ENCODE results near the gene NOVA1.

NOVA1 gene

DNA sequence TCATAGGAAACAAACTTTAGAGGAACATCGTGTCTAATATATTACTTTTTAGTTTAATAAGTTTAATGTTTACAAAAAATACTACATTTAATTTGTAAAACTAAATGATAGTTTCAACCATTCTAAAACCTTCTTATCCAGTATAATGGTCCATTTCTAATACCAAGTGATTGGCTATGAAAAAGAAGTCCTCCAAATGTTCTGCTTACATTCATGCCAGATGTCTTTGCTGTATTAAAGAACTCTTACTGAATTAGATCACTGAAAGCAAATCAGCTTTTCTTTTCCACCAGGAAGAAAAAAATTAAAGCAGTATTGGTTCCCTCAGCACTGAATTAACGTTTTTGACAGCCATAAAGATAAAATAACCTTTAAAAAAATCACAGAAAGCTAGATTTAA lies 3.7 kb downstream of the NOVA1 start:
- in situ Hi-C loops (cut with MboI; ENCODE audit: low sequenced_read_pairs): no loop called here

DNA sequence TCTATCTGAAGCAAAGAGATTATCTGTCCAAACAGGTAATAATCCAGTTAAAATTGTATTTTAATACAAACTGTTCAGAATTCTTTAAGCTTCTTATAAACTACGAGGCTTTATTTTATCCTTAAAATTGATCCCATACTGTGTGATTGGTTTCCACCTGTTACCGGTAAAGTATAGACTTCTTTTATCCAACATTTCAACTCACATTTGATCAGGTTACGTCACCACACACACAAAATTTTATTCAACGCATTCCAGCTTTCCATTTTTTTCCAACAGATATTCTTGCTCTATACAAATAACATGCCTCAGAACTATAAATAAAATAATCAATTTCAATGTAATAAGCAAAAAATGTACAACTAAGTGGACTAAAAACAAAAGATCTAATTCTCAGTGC lies 4.5 kb downstream of the NOVA1 start:
- in situ Hi-C loops (cut with MboI; ENCODE audit: low sequenced_read_pairs): no loop called here

DNA sequence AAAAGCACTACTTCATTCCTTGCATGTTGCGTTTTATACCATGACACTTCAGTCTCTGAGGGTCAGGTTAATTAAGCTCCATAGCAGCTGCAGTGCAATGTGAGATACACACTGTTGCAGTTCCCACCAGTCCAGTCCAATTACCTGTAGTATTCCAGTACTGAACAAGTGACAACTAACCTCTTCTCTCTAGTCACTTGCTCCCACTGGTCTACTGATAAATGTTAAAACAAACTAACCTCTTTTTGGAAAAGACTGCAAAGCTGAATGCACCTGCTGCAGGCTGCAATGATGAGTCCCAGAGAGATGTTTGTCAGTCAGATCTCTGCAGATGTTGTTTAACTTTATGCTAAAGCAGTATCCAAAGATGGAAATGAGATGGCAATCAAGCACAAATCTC lies 7.9 kb downstream of the NOVA1 start:
- in situ Hi-C loops (cut with MboI; ENCODE audit: low sequenced_read_pairs): no loop called here

DNA sequence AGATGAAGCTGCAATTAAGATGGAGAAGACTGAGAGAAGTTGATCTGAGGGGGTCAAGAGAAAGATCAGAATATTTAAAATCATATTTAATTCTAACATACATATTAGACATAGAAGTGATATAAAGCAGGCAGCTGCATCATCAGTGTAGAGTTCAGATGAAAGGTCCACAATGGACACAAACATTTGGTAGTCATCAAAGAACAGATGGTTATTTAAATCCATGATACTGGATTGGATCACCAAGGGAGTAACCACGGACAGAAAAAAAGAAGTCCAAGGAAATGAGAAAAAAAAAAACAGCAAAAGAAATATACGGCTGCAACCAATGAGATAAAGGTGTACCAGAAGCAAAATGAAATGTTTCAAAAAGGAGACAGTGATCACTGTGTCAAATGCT lies 20.1 kb downstream of the NOVA1 start:
- in situ Hi-C loops (cut with MboI; ENCODE audit: low sequenced_read_pairs): no loop called here

DNA sequence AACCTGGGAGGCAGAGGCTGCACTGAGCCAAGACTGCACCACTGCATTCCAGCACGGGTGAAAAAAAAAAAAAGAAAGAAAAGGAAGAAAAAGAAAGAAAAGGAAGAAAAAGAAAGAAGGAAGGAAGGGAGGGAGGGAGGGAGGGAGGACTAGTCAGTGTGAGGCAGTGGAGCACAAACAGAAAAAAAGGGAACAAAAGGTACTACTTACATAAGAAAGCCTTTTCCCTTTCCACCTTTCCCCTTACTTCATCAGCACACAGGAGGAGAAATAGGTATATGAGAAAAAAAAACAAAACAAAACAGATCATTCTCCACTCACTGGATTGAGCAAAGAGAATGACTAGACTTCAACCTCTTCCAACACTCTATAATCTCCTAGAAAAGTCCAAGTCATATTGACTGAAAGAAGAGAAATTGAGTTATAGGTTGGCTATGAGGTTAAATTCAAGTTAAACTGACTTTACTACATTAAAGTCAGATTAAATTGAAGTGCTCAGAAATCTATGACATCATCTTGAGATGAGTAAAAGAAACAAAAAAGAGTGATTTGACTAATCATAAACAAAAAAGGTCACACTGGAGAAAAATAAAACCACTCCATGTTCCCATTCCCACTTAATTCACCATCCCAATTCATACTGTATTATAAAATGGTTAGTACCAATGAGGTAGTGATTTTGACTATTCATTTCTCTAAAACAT lies 43.6 kb downstream of the NOVA1 start:
- in situ Hi-C loops (cut with MboI; ENCODE audit: low sequenced_read_pairs): no loop called here

DNA sequence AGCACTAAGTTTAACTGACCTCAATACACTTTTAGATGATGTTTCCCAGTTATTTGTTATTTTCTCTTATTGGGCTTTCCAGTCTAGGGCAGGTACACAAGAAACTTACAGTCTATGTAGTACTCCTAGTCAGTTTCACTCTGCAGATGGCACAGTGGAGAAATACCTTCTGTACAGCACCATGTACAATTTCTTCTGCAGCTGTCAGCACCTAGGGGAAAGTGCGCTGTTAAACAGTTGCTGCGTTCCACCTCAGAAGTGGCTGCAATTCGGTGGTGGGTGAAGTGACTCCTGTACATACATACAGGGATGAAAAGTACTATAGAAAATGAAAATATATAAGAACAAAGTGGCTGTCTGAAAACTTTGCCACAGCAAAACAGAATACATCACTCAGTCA lies 48.3 kb downstream of the NOVA1 start:
- in situ Hi-C loops (cut with MboI; ENCODE audit: low sequenced_read_pairs): no loop called here

DNA sequence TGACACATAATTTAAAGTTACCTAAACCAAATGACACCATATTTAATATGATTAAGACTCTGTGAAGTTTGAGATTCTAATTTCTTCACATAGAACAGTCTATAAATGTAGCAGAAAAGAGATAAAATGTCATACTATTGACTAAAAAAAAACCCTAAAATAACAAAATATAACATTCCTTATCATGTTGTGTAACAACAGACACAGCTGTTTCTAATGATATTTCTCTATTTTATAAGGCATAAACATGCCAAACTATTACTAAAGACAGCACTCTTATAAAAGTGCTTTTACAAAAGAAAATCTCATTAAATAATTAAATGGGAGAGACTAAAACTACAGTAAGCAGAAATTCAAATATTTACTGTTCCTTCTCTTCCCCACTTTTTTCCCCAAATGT lies 49.4 kb downstream of the NOVA1 start:
- in situ Hi-C loops (cut with MboI; ENCODE audit: low sequenced_read_pairs): no loop called here

DNA sequence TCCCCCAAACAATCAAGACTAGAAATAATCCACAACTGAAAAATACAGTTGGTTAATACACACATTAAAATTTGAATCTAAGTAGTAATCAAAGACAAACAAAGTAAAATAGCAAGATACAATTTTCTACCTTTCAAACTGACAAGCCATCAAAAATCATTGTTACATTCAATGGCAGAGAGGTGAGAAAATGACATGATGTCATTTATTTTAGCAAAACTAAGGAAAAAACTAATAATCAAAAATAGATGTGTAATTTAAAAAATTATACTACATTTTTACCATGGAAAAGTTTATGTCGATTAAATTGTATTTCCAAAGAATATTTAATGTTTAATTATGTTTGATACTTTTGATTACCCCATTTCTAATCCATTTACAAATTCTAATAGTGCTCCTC lies 59.7 kb downstream of the NOVA1 start:
- in situ Hi-C loops (cut with MboI; ENCODE audit: low sequenced_read_pairs): no loop called here

DNA sequence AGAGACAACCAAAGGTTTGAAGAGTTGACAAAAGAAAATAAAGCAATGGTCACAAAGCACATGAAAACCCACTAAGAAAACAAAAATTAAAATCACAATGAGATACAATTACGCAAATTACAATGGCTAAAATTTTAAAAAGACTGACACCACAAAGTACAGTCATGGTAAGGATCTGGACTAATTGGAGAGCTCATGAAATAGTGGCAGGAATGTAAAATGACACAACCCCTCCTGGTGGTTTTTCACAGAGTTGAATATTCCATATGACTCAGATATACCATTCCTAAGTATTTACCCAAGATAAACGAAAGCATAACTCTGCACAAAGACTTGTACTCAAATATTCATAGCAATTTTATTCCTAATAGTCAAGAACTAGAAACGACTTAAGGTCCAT lies 65.9 kb downstream of the NOVA1 start:
- in situ Hi-C loops (cut with MboI; ENCODE audit: low sequenced_read_pairs): no loop called here

DNA sequence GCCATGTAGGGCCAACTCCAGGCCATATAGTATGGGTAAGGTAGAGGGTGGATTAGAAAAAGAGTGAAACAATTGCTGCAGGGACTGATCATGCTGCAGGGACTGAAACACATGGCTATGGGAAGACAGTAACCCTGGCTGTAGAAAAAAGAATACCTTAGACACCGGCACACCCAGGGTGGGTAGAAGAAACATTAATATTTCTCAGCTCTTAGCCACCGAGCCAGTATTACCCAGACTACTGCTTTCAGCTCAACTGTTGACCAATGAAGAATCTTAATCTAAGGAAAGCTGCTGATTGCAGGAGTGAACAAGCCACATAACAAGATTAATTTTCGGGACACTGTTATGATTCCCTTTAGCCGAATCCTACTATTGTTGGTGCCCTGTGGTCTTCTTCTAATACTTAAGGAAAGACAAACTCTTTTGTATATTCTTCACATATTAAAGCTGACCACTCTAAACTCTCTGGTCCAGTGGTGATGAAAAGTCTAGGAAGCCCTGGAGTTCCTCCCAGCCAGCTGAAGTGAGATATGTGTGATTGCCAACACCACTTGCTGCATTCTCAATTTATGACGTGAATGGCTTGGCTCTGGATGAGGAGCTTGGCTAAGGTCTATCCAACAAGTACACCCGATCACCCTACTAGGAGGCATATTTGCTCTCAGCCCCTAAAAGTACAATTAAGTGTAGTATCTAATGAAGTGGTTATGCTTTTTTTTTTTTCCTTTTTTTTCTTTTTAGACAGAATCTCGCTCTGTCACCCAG lies 69.2 kb downstream of the NOVA1 start:
- in situ Hi-C loops (cut with MboI; ENCODE audit: low sequenced_read_pairs): no loop called here

DNA sequence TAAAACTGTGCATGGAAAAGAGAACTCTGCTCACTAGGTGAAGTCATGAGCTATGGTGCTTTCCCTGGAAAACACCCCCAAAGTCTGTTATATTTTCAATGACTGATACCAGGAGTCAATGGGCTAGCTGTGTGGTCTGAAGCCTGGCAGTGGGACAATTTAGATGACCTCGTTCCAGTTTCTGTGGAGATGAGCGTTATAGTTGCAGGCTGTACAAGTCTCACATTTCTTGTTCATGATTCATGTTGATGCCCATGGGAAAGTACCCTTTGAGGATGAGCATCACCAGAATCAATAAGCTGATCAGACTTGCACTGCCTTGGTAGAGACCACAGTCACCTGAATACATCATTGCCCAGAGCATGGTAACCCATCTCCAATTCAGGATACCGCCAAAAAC lies 70.7 kb downstream of the NOVA1 start:
- in situ Hi-C loops (cut with MboI; ENCODE audit: low sequenced_read_pairs): no loop called here

DNA sequence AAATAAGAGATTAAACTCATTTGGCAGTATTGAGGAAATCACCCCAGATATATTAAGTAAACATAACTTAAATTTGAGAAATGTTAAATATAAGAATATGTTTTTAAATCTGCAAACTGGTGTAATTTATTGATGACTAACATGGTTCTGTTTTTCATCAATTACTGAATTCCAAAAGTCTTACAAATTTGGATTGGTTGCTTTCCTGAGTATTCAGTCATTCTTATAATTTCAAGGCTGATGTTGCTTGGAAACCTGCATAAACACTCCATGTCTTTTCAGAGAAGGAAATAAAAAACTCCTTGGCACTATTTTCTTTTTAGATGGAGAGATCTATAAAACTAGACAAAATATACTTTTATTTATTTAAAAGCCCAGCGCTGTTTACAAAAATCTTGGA lies 71.7 kb downstream of the NOVA1 start:
- in situ Hi-C loops (cut with MboI; ENCODE audit: low sequenced_read_pairs): no loop called here

DNA sequence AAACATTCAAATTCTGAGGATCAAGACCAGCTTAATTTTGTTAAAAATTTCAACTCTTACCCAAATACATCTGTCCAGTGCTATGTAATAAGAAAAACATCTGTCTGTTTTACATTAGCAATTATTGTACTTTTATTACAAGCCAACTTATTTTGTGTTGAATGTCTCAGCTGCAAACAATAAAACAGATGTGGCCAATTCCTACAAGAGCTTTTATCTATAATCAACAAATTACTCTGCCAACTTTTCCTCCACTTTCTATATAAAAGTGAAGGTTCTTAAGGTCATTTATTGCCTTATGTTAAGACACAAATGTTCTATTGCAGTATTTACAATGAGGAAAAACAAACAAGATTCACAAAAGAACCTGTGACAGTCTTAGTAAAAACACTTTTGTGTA lies 72.7 kb downstream of the NOVA1 start:
- in situ Hi-C loops (cut with MboI; ENCODE audit: low sequenced_read_pairs): no loop called here

DNA sequence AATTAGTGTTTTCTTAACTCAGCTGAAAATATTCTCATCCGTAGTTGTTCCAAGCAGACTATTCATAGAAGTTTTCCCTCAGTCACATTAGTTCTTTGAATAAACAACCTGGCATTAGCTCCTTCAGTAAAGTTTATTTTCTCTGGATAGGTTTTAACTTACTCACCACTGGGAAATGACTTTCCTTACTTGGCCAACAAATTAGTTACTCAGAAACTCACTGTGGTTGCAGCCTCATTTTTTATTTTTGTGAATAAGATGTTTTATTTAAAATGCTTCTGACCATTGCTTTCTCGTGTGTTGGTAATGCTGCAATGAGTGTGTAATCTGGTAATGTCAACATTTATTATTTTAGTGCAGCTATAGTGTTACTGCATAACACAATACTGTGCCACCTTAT lies 74.9 kb downstream of the NOVA1 start:
- in situ Hi-C loops (cut with MboI; ENCODE audit: low sequenced_read_pairs): no loop called here

DNA sequence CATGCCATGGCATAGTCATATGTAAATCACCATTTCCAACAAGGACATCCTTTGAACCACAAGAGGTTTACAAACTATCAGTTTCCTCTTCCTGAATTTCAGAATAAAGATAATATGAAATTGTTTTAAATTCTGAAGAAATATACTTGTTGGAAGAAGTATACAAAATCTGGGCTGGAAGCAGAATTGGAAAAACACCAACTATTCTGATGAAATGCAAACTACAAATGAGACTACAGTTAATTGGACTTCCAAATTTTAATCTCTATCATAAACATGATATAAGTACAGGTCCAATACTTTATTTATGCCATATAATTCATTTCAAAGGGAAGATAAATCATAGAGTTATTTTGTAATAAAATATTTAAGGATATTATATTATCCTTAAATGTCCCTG lies 80.1 kb downstream of the NOVA1 start:
- in situ Hi-C loops (cut with MboI; ENCODE audit: low sequenced_read_pairs): no loop called here

DNA sequence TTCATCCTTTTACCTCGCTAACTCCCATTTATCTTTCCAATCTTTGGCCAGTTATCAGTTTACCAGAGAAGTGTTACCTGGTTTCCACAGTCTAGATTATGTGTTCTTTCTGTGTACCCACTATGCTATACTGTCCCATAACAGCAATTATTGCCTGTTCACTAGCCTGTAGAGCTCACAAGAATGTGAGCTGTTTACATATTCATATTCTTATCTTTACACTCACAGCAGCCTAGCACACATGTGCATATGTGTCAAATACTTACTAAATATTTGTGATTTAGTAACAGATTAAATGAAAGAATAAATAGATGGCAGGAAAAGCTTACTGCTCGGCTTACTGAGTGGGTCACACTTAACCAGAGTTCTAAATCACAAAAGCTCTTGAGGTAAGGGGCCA lies 97.8 kb downstream of the NOVA1 start:
- in situ Hi-C loops (cut with MboI; ENCODE audit: low sequenced_read_pairs): no loop called here

DNA sequence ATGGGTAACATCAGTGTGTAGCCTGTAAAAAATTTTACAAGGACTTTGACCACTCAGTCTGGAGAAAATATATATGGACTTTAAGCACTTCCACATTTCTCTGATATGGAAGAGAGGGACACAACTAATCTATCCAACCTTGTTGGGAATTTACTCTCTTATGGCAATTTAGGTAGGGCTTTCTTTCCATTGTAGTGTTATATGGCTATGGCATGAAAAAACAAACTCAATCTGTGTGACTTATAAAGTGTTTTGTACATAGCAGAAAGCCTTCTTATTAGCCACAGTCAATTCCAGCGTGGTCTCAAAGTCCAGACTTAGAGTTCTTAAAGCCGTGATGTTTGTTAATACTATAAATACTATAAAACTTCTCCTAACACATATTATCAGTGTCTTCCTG lies 98.3 kb downstream of the NOVA1 start:
- in situ Hi-C loops (cut with MboI; ENCODE audit: low sequenced_read_pairs): no loop called here

DNA sequence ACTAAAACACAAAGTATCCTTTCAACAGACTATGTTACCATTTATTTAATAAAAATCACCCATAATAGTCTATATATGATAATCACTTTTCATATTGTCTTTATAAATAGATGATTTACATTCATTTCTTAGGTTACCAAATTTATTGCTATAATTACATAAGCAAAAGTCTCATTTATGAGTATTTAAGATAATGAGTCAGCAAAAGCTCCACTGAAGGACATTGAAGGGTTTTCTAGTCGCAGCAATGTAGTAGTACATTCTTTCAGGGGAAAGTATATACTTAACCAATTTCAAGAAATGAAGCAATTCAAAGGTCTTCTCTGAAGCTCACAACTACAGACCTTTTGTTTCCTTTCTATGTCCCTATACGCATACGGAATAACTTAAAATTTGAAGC lies 110.9 kb downstream of the NOVA1 start:
- in situ Hi-C loops (cut with MboI; ENCODE audit: low sequenced_read_pairs): no loop called here

DNA sequence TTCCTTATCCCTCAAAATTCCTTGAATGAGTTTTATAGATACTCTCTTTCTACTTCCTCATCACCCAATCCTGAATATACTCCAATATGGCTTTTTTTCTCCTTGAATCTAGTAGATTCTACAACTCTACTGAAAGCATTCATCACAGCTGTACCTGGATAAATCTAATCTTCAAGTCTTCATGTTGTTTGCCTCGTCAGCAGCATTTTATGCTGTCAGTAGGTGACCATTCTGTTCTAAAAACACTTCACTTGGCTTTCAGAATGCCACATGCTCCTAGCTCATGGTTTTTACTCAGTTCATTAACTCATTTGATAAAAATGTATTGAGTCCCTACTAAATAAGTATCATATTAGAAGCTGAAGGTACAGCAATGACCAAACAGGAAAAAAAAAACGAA lies 113.3 kb downstream of the NOVA1 start:
- in situ Hi-C loops (cut with MboI; ENCODE audit: low sequenced_read_pairs): no loop called here

DNA sequence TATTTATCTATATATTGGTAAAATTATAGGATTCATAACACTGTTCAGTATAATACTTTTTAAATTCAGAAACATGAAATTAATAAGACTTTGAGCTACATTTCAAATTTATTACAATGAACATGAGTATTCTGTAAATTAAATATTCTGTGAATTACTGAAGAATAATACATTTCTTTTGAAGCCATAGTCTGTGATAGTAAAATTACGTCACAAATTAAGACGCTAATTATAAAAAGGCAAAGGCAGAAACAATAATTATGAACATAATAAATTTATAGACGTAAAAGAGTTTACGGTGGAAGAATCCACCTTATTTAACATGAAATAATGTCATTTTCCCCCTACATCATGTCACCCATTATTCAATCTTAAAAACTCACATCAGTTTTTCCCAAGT lies 118.9 kb downstream of the NOVA1 start:
- in situ Hi-C loops (cut with MboI; ENCODE audit: low sequenced_read_pairs): no loop called here

DNA sequence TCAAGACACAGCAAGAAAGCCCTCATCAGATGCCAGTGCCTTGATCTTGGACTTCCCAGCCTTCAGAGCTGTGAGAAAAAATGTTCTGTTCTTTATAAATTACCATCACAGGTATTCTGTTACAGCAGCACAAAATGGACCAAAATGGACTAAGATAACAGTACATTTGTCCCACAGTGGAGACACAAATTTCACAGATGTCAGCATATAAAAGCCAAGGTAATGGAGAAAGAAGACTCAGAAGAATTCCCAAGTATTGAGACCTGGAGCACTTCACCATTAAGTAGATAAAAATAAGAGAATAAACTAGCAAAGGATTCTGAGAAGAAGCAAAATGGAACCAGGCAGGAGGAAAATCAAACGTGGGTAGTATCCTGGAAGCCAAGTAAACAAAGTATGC lies 131.0 kb downstream of the NOVA1 start:
- in situ Hi-C loops (cut with MboI; ENCODE audit: low sequenced_read_pairs): no loop called here

DNA sequence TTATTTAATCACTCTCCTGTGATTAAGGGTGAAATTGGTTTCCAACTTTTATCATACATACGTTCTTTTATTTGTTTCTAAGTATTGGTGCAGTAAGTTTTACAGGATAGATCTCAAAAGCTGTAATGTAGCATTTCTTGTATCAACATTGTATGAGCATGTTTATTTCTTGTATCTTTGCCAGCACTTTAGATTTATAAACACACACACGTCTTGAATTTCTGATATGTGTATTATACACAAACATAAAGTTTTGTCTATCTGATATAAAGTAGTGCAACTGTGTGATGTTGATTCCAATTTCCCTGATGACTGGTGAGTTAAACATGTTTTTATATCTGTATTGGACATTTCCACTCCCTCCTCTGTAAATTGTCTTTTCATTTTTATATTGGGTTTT lies 134.7 kb downstream of the NOVA1 start:
- in situ Hi-C loops (cut with MboI; ENCODE audit: low sequenced_read_pairs): no loop called here

DNA sequence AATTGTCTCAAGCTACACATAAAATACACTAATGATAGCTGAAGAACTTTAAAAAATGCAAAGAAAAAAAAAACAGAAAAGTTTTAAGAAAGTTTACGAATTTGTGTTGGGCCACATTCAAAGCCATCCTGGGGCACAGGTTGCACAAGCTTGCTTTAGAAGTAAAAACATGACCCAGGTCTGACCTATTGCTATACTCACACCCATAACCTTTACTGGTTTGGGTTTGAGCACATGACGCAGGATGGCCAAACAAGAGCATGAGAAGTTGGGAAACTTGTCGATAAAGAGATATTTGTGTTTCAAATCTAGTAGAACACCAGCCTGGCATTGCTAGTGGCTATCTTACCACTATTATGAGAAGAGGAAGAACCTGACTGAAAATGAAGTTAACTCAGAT lies 143.7 kb downstream of the NOVA1 start:
- in situ Hi-C loops (cut with MboI; ENCODE audit: low sequenced_read_pairs): no loop called here
